ENCODE results near the gene C2orf68. TPM values are rescaled to one million over a fixed set of nuclear protein-coding genes. Genes with fewer than 3 reads are reported as not detected.

The C2orf68 gene
- total and polyA plus RNA-seq, 2 of the 13 experiments (the other 11 are each of a cell fraction or from before 2014, with no cell fraction given), result 47.1 to 77.4 TPM

GRCh38 chr2:85584354-85584856 is 27.5 kb downstream of the C2orf68 start, which contains the start of gene VAMP5 (continued):
- peak; percentile 33; the same call in 1 of the 2 replicates for TF ChIP-seq ZNF274 (CRISPR knock-in tag; IDR thresholded peaks at IDR 0.05)
- TF ChIP-seq ZNF597 (CRISPR knock-in tag; IDR thresholded peaks at IDR 0.05), result no peak
- peak; percentile 81 for TF ChIP-seq ZNF691 (CRISPR knock-in tag; IDR thresholded peaks at IDR 0.05; ENCODE audit: borderline replicate concordance, low read depth)
- TF ChIP-seq ZFY (CRISPR knock-in tag; IDR thresholded peaks at IDR 0.05), result peak; percentile 93
- no peak for TF ChIP-seq KLF13 (CRISPR knock-in tag; IDR thresholded peaks at IDR 0.05)
- TF ChIP-seq MEIS2 (CRISPR knock-in tag; IDR thresholded peaks at IDR 0.05), result peak; percentile 86; the same call in 1 of the 2 replicates
- peak; percentile 89 for TF ChIP-seq ZBTB7A (CRISPR knock-in tag; IDR thresholded peaks at IDR 0.05)
- TF ChIP-seq ZNF768 (CRISPR knock-in tag; IDR thresholded peaks at IDR 0.05), result peak; percentile 97
- TF ChIP-seq ELF3 (CRISPR knock-in tag; IDR thresholded peaks at IDR 0.05), result 0 out of 2 replicates have a peak, but pooled peaks have one; percentile 55
- TF ChIP-seq NR2C2 (CRISPR knock-in tag; IDR thresholded peaks at IDR 0.05; ENCODE audit: borderline replicate concordance), result peak; percentile 48
- TF ChIP-seq E2F2 (CRISPR knock-in tag; IDR thresholded peaks at IDR 0.05; ENCODE audit: borderline replicate concordance), result peak; percentile 68; the same call in 1 of the 2 replicates
- TF ChIP-seq SRY (CRISPR knock-in tag; IDR thresholded peaks at IDR 0.05), result peak; percentile 77
- TF ChIP-seq IRF9 (CRISPR knock-in tag; IDR thresholded peaks at IDR 0.05; ENCODE audit: borderline replicate concordance), result 0 out of 2 replicates have a peak, but pooled peaks have one; percentile 66
- no peak for TF ChIP-seq NFE2L1 (CRISPR knock-in tag; IDR thresholded peaks at IDR 0.05; ENCODE audit: borderline replicate concordance)
- TF ChIP-seq ZBTB37 (CRISPR knock-in tag; IDR thresholded peaks at IDR 0.05), result no peak
- TF ChIP-seq TFDP1 (CRISPR knock-in tag; IDR thresholded peaks at IDR 0.05; ENCODE audit: borderline replicate concordance), result peak; percentile 76
- 0 out of 2 replicates have a peak, but pooled peaks have one; percentile 57 for TF ChIP-seq ATF5 (CRISPR knock-in tag; IDR thresholded peaks at IDR 0.05; ENCODE audit: low read depth)
- TF ChIP-seq DPF2 (CRISPR knock-in tag; IDR thresholded peaks at IDR 0.05; ENCODE audit: borderline replicate concordance, low read depth), result peak; percentile 53
- TF ChIP-seq ZNF772 (CRISPR knock-in tag; IDR thresholded peaks at IDR 0.05), result peak; percentile 91; the same call in 1 of the 2 replicates
